NCI-H146 treated with DMSO at 0.1 percent for 48 hours (cell line): ENCODE measurements around the gene ASAP2.

Source experiments
- DNase-seq: peaks from one replicate; lab custom pipeline; 2025; ENCODE audit not compliant: unreplicated experiment; lab: John Stamatoyannopoulos, UW

Gene ASAP2

DNA sequence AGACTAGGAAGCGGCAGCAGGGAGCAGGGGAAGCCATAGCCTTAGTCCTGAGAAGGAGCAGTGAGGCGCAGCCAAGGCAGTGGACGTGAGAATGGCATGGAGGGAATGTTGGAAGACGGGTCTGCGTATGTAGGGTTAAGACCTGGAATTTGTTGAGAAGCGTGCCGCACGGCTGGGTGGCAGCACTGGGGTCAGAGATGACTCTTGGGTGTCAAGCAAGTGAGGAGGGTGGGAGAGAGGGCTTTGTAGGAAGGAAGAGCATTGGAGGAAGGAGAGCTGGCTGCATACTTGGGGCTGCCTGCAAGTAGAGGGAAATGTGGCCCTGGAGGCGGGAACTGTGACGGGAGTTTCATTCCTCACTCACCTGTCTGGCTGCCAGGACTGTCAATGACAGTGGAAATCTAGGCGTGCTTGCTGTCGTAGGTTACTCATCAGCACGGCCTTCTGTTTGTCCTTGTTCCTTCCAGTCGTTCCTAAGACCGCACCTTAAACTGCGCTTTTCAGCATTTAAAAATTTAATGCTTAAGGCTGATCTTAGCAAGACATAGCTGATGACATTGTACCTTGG is 108.8 kb downstream of the ASAP2 start:
- no peak for DNase-seq

GRCh38 chr2:9317559-9317958 is 110.9 kb downstream of the ASAP2 start:
- no peak for DNase-seq

DNA sequence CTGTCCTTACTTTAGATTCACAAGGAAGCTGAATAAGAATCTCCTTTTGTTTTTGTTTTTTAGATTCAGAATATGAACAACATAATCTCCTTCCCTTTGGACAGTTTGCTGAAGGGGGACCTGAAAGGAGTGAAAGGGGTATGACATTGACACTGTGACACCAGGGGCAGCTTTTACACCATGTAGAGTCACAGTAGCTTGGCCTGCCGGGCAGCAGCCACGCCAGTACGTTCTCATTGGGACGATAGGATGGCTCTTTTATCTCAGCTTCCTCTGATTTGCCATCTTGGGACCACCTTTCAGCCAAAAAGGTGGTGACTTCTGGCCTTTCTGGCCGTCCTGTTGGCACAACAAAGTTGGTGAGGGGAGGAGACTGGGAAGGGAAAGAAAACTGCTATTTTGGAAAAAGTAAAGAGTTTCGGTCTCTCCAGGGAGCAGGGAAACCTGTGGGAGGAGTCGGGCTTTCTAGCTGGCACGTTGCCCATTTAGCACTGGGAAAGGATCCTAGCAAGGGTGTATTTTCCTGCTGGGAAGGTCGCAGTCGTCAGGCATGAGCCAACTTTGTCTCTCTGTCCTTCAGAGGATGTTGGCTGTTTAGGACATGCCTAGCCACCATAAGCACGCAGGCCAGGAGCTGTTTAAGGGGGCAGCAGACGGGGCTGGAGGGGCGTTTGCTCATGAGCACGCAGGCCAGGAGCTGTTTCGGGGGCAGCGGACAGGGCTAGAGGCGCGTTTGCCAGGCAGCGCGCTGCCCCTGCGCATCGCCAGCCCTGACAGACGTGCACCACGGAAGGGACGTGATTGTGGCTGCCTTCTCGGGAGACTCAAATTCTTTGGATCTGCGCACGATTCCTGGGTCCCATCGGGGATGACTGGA is 112.1 kb downstream of the ASAP2 start:
- no peak for DNase-seq

DNA sequence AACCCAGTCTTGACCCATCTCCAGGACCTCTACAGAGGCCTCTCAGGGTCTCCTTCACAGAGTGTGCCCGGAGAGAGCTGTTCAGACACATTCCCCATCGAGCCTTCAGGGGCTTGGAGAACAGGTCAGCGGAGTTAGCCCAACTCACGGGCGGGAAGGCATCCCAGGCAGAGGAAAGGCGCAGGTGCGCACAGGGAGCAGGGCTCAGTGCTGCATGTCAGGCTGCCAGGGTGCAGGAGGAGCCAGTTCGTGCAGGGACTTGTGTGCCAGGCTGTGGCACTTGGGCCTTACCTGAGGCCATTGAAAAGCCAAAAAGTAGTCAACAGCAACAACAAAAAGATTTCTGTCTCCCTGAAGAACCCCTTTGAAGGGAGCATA is 112.7 kb downstream of the ASAP2 start:
- DNase-seq, result no peak

- no peak for DNase-seq
Observed at GRCh38 chr2:9322576-9322975, 116.0 kb downstream of the ASAP2 start.

DNA sequence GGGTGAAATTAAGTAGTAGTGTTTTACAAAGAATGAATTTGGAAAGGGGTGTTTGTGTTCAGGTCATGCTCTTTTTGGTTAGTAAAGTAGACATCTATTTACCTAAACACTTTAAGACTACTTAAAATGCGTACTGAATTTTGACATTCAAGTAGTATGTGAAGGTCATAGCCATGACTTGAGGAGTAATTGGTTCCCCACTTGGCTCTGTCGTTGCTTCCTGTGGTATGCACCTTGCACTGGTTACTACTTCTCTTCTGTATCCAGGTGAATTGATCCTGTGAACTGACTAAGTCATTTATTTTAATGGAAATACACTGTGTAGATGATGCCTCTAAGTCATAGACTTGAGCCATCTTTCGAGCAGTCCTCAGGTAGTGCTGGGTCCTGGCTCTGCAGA is 118.8 kb downstream of the ASAP2 start:
- no peak for DNase-seq

- DNase-seq, result no peak
Observed at GRCh38 chr2:9326975-9327374, 120.4 kb downstream of the ASAP2 start.

DNA sequence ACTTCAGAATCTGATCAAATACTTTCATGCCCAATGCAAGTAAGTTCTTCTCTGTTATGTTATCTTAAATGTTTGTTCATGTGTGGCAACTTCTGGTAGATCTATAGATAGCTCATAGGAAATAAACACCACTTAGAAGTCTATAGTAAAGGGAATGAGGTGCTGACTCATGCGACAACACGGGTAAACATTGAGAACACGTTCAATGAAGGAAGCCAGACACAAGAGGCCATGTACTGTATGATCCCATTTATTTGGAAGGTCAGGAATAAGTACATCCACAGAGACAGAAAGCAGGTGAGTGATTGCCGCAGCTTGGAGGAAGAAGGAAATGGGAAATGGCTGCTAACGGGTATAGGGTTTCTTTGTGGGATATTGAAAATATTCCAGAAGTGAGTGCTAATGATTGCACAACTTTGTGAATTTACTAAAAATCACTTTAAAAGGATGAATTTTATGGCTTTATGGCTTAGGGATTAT is 121.3 kb downstream of the ASAP2 start:
- no peak for DNase-seq

DNA sequence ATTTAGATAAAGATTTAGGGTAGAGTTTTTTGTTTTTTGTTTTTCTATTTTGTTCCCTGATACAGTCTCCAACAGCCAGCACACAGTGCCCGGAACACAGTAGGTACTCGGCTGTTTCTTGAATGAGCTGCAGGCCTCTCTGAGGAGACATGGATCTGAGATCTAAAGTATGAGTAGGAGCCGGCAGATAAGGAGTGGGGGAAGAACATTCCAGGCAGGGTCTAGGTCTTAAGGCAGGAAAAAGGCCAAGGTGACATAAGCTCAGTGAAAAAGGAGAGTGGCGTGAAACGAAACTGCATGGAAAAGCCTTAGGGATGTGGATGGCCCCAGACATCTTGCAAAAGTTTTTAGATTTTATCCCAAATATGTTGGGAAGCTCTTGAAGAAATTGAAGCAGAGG is 122.3 kb downstream of the ASAP2 start:
- DNase-seq, result no peak

- no peak for DNase-seq
Observed at GRCh38 chr2:9329497-9329896, 122.9 kb downstream of the ASAP2 start.

DNA sequence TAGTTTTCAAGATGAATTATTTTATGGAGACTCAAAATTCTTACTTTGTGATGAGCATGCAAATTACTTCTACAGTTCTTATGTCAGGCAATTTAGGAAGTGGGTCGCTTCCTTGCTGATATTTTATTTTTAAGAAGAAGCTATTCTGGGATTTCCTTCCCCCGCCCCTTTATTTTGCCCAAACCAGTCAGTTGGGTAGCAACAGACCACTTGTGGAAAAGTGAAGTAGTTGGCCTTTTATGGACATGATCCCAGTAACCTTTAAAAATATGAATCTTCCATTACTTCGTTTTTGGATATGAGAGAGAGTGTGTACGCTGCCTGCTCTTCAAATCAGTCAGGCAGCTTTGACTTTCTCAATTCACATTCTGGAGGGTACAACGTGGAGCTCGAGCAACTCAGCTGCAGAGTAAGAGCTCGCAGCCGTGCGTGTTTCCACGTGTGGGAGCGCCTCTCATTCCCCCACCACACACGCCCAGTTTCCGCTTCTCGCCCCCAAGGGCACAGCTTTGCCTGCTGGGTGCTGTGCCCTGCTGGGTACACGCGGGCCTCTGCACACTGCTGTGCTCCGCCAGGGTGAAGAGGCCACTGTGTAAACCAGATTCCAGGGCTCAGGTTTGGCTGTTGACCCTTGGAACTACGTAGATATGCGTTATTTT is 124.1 kb downstream of the ASAP2 start:
- no peak for DNase-seq

GRCh38 chr2:9331704-9332103 is 125.1 kb downstream of the ASAP2 start:
- DNase-seq, result no peak

DNA sequence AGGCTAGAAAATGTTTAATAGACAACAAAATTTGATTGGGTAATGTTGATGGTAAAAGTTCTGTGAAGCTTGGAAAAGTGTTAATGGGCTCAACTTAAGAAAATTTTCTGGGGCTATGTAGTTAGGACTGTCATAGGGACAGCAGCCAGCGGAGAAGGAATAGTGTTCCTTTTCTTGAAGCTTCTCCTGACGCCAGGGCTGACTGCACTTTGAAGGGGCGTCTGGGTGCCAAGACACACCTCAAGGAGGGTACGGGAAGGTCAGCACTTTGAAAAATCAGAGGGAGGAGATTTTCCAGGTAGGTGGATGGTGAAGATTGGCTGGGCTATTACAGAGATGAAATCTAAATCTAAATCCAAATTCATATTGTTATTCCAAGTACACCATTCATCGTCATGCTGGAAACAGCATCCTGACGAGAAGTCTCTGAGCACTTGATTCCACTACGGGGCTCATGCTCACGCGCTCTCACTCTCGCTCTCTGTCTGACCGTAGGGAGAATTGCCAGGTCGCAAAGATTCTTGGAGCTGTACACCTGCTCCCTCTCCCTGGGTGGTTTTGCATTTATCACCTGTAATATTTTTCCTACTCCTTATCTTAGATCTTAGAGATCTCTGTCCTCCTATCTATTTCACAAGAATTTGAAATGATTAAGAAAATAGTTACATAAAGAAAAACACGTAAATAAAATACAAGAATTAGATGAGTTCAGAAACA is 125.7 kb downstream of the ASAP2 start:
- DNase-seq, result no peak

- no peak for DNase-seq
Observed at GRCh38 chr2:9332853-9333245, 126.2 kb downstream of the ASAP2 start.

- peak; percentile 10 for DNase-seq
Observed at GRCh38 chr2:9333591-9334171, 127.1 kb downstream of the ASAP2 start.

DNA sequence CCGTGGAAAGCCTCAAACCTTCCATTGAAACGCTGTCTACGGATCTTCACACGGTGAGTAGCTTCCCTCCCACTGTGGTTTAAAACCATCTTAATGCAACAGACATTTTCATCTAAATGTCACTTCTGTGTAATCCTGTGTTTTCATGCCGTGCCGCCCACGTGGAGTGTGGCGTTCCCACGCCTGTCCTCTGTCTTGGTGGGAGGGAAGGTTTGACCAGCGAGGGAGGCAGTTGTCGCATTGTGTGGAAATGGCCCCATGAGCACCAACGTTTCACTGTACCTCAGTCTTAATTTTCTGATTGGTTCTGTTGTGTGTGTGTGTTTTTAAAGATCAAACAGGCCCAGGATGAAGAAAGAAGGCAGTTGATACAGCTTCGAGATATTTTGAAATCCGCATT is 128.1 kb downstream of the ASAP2 start:
- no peak for DNase-seq

DNA sequence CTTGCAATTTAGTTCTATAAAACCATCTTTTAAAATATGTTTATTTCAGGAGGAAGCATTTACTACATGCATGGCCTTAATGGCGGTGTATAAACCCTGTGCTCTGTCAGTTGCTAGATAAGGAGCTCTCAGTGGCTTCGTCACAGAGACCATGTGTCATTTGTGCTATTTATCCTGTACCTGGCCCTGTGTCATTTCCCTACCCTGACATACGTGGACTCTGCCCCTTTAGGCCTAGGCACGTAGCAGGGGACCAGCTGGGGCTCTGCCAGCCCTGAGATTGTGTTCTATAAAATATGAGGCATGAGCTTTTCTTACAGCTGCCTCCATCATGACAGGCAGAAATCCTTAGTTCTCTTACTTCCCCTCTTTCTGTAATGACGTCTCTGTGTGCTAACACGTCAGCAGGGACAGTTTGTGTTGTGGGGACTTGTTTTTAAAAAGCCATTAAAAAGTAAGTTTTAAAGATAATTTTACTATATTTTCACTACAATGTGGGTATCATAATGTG is 128.8 kb downstream of the ASAP2 start:
- no peak for DNase-seq

GRCh38 chr2:9336241-9336575 is 129.6 kb downstream of the ASAP2 start:
- DNase-seq, result peak; percentile 45

DNA sequence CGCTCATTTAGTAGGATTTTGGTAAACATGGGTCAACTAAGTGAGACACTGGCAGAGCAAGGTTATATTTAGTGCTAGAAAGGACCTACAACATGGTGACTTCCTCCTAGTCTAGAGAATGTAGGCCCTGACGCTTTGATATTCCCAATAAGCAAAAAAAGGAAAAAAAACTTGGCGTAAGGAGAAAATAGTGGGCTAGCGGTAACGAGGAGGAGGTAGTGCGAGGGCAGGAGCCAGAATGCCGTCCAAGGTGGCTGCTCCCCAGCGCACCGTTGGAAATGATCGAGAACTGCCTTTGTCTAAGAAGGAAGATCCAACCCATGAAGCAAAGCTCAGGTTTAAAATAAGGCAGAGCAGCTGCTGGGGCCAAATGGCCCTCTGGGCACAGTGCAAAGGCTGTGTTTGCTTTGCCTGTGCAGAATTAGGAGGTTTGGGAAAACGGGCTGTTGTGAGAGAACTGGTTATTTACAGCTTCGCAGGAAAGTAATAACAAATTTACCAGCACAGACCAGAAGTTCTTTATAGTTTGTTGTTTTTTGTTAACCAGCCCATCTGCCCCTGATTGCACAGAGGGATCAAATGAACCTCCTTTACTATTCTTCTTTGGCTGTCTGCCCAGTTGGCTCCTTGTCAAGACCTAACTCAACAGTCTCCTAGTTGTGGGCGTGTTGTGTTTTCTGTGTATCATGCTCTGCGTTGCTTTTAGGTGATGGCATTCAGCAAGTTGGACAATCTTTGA is 130.1 kb downstream of the ASAP2 start:
- peak; percentile 88 for DNase-seq

- no peak for DNase-seq
Observed at GRCh38 chr2:9337901-9338300, 131.3 kb downstream of the ASAP2 start.
